Astrocyte of the hippocampus (primary cell): ENCODE data around the gene PRR16.

Source experiments
- DNase-seq: peaks from one replicate; pipeline ENCODE4 v3.0.0; 2011; ENCODE audit warnings: low read depth, low spot score

PRR16 gene

GRCh38 chr5:120512791-120513650, 48.9 kb downstream of the PRR16 start:
- no peak for DNase-seq

DNA sequence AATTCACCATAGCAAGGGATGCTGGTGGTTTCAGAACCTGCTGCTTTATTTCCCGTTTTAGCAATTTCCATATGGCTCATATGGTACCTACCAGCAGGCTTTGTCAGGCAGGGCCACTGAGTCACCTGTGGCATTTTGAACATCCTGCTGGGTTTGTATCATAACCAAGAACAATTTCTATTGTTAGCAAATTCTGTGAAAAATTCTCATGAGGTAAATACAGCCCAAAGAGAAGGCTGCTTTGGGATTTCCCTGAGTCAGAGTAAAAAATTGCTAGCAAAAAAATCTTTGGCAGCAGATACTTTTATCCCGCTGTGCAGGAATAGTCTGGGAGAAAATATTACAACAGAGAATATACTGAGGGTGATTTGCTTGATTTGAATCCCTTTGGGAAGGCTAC, 52.7 kb downstream of the PRR16 start:
- DNase-seq: peak; percentile 67

GRCh38 chr5:120517607-120518252, 53.6 kb downstream of the PRR16 start:
- no peak for DNase-seq

- DNase-seq: no peak
Observed at GRCh38 chr5:120518581-120518980, 54.5 kb downstream of the PRR16 start.

GRCh38 chr5:120527251-120527650, 63.2 kb downstream of the PRR16 start:
- DNase-seq: no peak

DNA sequence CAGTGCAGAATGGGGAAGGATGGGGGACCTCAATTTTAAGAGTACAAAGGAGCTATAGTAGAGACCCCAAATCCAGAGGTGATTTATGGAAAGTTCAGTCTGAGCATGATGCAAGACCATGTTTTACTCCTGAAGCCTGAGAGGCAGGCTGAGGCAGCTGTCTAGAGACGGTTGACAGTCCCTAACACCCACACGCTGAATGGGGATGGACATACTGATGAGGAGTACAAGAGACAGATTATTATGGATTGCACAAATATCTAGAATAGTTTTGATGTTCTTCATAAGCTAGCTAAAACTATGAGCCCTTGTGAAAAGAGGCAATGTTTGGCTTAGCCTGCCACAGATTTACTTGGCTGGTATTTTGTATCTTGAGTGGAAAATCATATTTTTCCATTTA, 64.5 kb downstream of the PRR16 start:
- DNase-seq: no peak

DNA sequence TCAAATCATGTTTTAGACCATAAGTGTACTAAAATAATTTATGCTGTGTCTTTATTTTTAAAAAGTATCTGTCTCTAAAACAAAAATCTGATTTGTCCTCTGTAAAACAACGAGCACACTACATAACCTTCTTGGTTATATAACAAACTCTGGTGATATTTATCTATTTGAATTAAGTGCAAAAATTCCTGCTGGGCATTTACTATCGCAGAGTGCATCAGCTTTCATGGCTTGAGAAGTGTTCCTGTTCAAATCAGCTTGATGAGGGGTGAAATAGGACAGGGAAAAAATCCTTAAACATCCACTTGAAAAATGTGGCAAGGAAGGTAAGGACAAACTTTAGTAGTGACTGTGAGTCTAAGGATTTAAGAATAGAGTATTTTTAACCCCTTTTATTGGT, 65.3 kb downstream of the PRR16 start:
- DNase-seq: no peak

DNA sequence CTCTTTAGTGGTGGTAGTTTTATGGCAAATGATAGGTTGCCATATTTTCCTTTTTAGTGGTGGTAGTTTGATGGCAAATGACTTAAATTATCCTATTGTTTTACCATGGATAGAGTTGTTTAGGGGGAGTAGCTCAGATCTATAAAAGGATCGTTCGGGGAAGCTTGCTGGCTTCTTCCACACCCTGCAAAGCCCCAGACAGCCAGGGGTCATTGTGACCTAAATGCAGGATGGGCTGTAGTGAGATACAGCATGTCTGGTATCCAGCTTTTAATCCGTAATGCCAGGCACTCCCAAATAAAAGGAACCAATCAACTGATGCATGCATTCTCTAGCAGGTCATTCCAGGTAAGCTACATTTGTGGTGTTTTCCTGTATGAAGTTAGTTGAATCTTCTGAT, 67.1 kb downstream of the PRR16 start:
- no peak for DNase-seq

DNA sequence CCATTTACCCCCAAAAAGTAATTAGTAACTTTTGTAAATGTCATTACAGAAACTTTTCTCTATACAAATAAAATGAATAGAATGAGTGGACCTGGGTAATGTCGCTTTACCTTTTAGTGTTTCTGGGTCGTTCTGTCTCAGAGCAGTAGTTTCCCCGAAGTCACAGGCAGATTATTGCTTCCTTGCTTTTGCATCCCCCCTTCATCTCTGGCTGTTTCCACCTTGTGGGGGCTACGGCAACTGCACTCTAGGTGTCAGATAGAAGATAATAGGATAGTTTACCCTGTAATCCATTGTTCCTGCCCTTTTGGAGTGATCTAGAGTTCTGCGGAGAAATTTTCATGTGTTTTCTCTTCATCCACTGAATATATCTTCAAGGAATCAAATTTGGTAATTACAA, 68.7 kb downstream of the PRR16 start:
- DNase-seq: no peak

DNA sequence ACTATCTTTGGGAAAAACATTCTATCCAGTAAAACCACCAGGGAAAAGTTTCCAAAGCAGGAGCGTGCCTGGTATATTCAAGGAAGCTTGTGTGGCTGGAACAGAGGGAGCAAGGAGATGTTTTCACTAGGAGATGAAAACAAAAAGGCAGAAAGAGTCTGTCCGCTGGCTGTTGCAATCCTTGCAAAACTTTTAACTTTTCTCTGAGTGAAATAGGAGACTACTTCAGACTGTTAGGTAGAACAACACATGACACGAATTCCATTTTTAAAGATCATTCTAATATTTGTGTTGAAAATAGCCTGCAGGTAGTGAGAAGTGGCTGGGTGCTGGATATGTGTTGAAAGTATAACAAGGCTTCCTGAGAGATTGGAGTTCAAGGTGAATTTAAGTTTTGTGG, 69.5 kb downstream of the PRR16 start:
- DNase-seq: no peak

- no peak for DNase-seq
Observed at GRCh38 chr5:120535900-120536299, 71.8 kb downstream of the PRR16 start.

DNA sequence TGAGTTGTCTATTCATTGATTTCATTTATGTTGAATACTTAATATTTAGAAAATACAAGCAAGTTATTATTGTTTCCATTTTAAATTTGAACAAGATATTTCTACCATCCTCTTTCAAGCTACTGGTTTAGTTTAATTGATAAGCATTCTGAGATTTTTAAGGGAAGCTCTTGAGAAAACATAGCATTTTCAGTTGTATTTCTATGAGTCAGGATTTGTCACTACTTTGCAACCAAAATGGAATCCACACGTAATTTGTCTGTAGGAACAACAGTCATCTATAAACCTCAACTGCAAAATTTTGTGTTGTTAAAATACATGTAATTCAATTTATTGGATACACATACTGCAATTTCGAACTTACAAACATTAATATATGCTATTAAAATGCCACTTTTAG, 74.0 kb downstream of the PRR16 start:
- peak; percentile 31 for DNase-seq

DNA sequence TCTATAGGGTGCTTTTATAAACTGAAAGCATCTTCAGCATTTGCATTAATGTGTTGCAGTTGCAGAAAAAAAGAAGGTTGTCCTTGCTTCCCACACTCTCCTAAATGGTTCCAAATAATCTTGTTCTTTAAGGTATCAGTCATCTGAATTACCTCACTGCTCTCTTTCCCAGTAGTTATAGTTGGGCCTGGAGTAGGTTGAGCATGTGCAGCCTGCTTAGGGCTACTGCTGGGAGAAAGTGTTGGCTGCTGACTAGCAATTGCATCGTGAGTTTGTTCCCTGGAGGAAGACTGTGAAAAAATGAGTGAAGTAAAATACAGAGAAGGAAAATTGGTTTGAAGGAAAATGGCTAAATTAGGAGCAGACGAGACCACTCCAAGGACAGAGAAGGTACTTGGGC, 74.5 kb downstream of the PRR16 start:
- peak; percentile 36 for DNase-seq

DNA sequence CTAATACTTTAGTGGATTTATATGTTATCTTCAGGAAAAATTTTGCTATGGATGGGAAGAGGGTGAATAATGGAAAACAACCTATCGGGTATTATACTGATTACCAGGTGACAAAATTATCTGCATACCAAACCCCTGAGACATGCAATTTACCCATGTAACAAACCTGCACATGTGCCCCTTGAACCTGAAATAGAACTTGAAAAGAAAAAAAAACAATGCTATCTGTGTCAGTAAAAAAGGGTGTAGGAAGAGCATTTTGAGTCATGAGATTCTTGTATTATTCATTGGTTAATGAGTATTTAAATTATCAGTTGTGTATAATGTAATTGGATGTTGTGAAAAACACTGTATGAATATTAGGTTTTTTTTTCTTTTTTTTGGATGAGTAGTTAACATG, 75.4 kb downstream of the PRR16 start:
- no peak for DNase-seq

GRCh38 chr5:120540097-120540496, 76.0 kb downstream of the PRR16 start:
- no peak for DNase-seq

GRCh38 chr5:120544043-120544442, 79.9 kb downstream of the PRR16 start:
- no peak for DNase-seq

DNA sequence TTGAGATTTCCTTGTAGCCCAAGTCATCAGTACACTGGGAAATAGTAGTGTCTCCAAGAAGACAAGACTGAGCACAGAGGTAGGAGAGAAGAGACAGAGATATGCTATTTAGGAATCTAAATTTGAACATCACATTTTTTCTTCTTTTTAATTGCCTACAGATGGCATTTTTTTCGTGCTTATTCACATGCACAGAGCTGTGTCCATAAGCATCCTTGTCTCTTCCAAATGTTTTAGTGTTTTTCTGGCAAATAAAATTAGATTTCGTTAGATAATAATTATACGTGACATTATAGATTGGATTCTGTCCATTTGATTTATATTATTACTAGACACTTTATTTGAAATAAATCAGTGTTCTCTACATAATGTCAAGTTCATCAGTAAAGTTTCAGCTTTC, 80.9 kb downstream of the PRR16 start:
- DNase-seq: no peak

DNA sequence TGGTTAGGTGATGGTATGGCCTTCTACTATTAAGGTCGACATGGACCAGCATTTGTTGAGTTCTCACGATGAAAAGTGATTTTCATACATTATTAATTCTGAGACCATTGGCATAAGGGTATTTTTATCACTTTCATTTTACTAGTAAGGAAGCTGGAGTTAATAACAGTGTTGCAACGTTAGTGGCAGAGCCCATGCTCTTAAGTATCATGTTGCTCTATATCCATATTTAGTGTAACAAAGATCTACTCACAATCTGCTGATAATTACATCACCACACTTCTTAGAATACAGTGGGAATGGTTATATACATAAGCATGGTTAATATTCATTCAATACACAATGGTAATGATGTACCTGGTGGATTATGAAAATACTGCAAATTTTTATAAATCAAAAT, 81.9 kb downstream of the PRR16 start:
- no peak for DNase-seq

- no peak for DNase-seq
Observed at GRCh38 chr5:120546922-120547321, 82.8 kb downstream of the PRR16 start.

DNA sequence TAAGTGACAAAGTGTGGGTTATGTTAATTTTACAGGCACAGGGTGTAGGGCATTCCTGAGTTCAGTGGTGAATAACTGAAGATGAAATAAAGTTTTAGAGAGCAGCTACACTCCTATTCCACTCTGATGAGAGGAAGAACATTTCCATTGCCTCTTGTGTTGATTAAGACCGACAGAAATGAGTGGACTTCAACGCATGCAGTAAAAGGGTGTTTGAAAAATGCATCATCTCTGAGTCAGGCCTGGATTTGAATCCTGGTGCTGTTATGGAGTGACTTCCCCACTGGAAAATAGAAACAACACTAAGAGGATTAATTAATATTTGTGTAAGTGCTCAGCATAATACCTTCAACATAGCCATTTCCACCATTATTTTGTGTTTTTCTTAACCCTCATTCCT, 86.3 kb downstream of the PRR16 start:
- peak; percentile 28 for DNase-seq

- DNase-seq: peak; percentile 50
Observed at GRCh38 chr5:120552638-120553037, 88.5 kb downstream of the PRR16 start.

- no peak for DNase-seq
Observed at GRCh38 chr5:120555345-120555744, 91.2 kb downstream of the PRR16 start.

- DNase-seq: peak; percentile 5
Observed at GRCh38 chr5:120564013-120564412, 99.9 kb downstream of the PRR16 start.
